ENCODE data around the gene C14orf93. TPM values are rescaled to one million over a fixed set of nuclear protein-coding genes. Genes with fewer than 3 reads are reported as not detected.

The C14orf93 gene
- total and polyA plus RNA-seq, 2 donors (not counting 1 experiment from before 2014, with no cell fraction given) = 4.8 to 13.0 TPM

DNA sequence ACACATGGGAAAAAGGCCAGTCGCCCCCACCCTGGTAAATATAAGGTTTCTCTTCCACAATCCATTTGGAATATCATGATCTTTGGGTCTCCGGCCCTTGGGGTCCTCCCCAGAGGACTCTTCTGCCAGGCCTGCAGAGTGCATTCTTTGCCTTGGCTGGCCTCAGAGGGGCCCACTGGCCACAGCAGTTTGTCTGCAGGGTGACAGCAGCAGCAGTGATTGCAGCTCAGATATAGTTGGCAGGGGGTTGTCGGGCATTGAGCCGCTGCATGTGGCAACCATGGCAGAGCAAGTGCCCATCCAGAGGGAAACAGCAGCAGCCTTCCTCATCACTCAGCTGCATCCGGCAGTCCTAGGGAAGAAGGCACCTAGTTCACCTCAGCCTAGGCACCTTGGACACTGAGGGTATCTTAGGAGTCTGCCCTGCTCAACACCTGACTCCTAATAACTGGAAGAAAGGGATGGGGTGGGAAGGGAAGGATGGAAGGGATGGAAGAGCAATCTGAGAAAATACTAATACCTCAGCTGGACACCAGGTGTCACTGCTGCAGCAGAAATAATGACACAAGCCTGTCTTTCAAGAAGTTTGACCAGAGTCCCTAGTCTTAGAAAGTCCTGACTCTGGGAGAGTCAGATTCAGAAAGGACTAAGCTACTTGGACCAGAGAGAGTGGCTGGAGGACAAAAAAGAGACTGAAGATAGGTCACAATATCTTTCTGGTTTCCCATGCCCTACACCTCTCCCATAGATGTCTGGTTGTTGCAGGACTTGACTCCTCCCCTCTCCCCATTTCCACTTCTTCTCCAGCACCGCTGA, 36.5 kb downstream of the C14orf93 start:
- H3K9me3 ChIP-seq (ENCODE audit: control insufficient read depth, insufficient read depth, low read depth, low read length) = no peaks in the 10 kb centered on the region
- DNase-seq (ENCODE audit: low read depth in 2 of 2) = peak; percentile 43 to 78
- H3K79me2 ChIP-seq (ENCODE audit: control insufficient read depth, insufficient read depth, low read length) = peaks cover 3% of the 10 kb centered on the region
- peaks cover 17% of the 10 kb centered on the region for H3K36me3 ChIP-seq (ENCODE audit: control insufficient read depth, insufficient read depth, low read length)
- H3K4me3 ChIP-seq (replicated peaks in 1 of 4; ENCODE audit: control extremely low read depth in 1 of 4, insufficient read depth in 1 of 4, low read depth in 3 of 4, low read length in 4 of 4) = no peak overlapping the region
- peaks cover 35% of the 10 kb centered on the region for H3K4me1 ChIP-seq (ENCODE audit: control insufficient read depth, extremely low read depth, insufficient read depth, low read length)
- H2AFZ ChIP-seq (ENCODE audit: low read length) = no peak overlapping the region
- peak overlapping the region; percentile 15 for H3K27ac ChIP-seq (ENCODE audit: insufficient read depth, low read length)
- no peaks in the 10 kb centered on the region for H3K27me3 ChIP-seq (ENCODE audit: control insufficient read depth, insufficient read depth, low read length)
- no peaks in the 10 kb centered on the region for H4K20me1 ChIP-seq (ENCODE audit: control insufficient read depth, extremely low read depth, insufficient read depth, low read length)
- no peak overlapping the region for H3K9ac ChIP-seq (ENCODE audit: insufficient read depth, low read length)
- TF ChIP-seq, protein P1, sequence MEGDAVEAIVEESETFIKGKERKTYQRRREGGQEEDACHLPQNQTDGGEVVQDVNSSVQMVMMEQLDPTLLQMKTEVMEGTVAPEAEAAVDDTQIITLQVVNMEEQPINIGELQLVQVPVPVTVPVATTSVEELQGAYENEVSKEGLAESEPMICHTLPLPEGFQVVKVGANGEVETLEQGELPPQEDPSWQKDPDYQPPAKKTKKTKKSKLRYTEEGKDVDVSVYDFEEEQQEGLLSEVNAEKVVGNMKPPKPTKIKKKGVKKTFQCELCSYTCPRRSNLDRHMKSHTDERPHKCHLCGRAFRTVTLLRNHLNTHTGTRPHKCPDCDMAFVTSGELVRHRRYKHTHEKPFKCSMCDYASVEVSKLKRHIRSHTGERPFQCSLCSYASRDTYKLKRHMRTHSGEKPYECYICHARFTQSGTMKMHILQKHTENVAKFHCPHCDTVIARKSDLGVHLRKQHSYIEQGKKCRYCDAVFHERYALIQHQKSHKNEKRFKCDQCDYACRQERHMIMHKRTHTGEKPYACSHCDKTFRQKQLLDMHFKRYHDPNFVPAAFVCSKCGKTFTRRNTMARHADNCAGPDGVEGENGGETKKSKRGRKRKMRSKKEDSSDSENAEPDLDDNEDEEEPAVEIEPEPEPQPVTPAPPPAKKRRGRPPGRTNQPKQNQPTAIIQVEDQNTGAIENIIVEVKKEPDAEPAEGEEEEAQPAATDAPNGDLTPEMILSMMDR (conservative IDR thresholded peaks at IDR 0.05 in 1 of 2, IDR thresholded peaks at IDR 0.05 in 1 of 2; ENCODE audit: low read depth in 1 of 2, low read length in 2 of 2) = peak; percentile 72 to 75
- no peak for TF ChIP-seq EZH2 (IDR thresholded peaks at IDR 0.05; ENCODE audit: low read length, missing control alignments)
- no peak overlapping the region for H3K4me2 ChIP-seq (ENCODE audit: extremely low read depth, insufficient read depth, low read length)

DNA sequence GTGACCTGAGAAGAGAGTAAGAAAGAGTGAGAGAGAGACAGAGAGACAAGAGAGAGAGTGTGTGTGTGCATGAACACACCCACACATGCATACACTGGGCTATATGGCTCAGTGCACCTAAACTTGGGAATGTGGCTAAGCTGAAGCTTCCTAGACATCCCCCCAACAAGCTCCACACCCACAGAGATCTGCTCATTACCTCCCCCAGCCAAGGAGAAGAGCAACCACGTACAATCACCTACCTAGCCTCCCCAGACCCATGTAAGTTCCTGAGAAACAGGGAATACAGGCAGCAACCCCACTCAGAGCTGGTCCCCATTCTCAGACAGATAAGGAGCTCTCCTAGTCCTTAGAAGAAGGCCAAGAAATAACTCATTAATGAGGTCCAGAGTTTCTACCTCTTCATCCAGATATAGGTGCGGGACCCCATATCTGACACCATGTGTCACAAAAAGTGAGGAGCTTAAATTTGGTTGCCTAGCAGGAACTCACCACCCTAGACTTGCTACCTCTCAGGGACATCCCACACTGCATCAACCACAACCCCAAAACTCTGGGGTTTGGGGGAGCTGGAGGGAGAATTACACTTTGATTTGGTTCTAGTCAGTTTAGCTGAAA, 37.5 kb downstream of the C14orf93 start:
- H3K79me2 ChIP-seq (ENCODE audit: control insufficient read depth, insufficient read depth, low read length) = no peaks in the 10 kb centered on the region
- H3K4me3 ChIP-seq (replicated peaks in 1 of 4; ENCODE audit: control extremely low read depth in 1 of 4, insufficient read depth in 1 of 4, low read depth in 3 of 4, low read length in 4 of 4) = no peak overlapping the region
- no peaks in the 10 kb centered on the region for H3K9me3 ChIP-seq (ENCODE audit: control insufficient read depth, insufficient read depth, low read depth, low read length)
- H3K27ac ChIP-seq (ENCODE audit: insufficient read depth, low read length) = no peak overlapping the region
- H3K4me2 ChIP-seq (ENCODE audit: extremely low read depth, insufficient read depth, low read length) = no peak overlapping the region
- peaks cover 29% of the 10 kb centered on the region for H3K4me1 ChIP-seq (ENCODE audit: control insufficient read depth, extremely low read depth, insufficient read depth, low read length)
- H4K20me1 ChIP-seq (ENCODE audit: control insufficient read depth, extremely low read depth, insufficient read depth, low read length) = no peaks in the 10 kb centered on the region
- DNase-seq (ENCODE audit: low read depth in 2 of 2) = no peak
- no peak overlapping the region for H2AFZ ChIP-seq (ENCODE audit: low read length)
- no peak overlapping the region for H3K9ac ChIP-seq (ENCODE audit: insufficient read depth, low read length)
- H3K36me3 ChIP-seq (ENCODE audit: control insufficient read depth, insufficient read depth, low read length) = peaks cover 16% of the 10 kb centered on the region
- TF ChIP-seq, protein P1 (conservative IDR thresholded peaks at IDR 0.05 in 1 of 2, IDR thresholded peaks at IDR 0.05 in 1 of 2; ENCODE audit: low read depth in 1 of 2, low read length in 2 of 2) = no peak
- TF ChIP-seq EZH2 (IDR thresholded peaks at IDR 0.05; ENCODE audit: low read length, missing control alignments) = no peak
- no peaks in the 10 kb centered on the region for H3K27me3 ChIP-seq (ENCODE audit: control insufficient read depth, insufficient read depth, low read length)

DNA sequence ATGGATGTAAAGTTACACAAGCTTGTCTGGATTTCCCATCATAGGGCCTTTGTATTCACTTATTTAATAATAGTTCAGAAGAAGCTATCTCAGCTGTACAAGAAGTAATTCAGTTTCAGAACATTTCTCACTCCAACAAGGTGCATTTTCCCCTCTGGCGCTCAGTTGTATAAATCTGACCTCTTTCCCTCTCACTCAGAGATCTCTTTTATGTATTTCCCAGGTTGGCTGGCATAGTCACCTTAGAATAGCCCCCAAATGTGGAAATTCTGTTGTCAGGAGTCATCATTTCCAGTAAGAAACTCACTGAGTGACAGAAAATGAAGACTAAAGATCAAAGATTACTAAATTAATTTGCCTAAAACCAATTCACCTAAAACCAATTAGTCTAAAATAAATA, 38.8 kb downstream of the C14orf93 start:
- Histone ChIP-seq H3K9ac (ENCODE audit: insufficient read depth, low read length) (no peak overlapping the region), H3K9me3 (ENCODE audit: control insufficient read depth, insufficient read depth, low read depth, low read length) (no peaks in the 10 kb centered on the region), H3K79me2 (ENCODE audit: control insufficient read depth, insufficient read depth, low read length) (no peaks in the 10 kb centered on the region), H3K27ac (ENCODE audit: insufficient read depth, low read length) (no peak overlapping the region), H3K4me1 (ENCODE audit: control insufficient read depth, extremely low read depth, insufficient read depth, low read length) (peaks cover 16% of the 10 kb centered on the region), H3K36me3 (ENCODE audit: control insufficient read depth, insufficient read depth, low read length) (peaks cover 14% of the 10 kb centered on the region), H3K27me3 (ENCODE audit: control insufficient read depth, insufficient read depth, low read length) (no peaks in the 10 kb centered on the region), H4K20me1 (ENCODE audit: control insufficient read depth, extremely low read depth, insufficient read depth, low read length) (no peaks in the 10 kb centered on the region), H2AFZ (ENCODE audit: low read length) (no peak overlapping the region), H3K4me2 (ENCODE audit: extremely low read depth, insufficient read depth, low read length) (no peak overlapping the region), H3K4me3 (replicated peaks in 1 of 4; ENCODE audit: control extremely low read depth in 1 of 4, insufficient read depth in 1 of 4, low read depth in 3 of 4, low read length in 4 of 4) (no peak overlapping the region)
- TF ChIP-seq, protein P1 (conservative IDR thresholded peaks at IDR 0.05 in 1 of 2, IDR thresholded peaks at IDR 0.05 in 1 of 2; ENCODE audit: low read depth in 1 of 2, low read length in 2 of 2) = no peak
- no peak for TF ChIP-seq EZH2 (IDR thresholded peaks at IDR 0.05; ENCODE audit: low read length, missing control alignments)
- no peak for DNase-seq (ENCODE audit: low read depth in 2 of 2)
